ENCODE measurements around the gene PLA2G5.

DNA sequence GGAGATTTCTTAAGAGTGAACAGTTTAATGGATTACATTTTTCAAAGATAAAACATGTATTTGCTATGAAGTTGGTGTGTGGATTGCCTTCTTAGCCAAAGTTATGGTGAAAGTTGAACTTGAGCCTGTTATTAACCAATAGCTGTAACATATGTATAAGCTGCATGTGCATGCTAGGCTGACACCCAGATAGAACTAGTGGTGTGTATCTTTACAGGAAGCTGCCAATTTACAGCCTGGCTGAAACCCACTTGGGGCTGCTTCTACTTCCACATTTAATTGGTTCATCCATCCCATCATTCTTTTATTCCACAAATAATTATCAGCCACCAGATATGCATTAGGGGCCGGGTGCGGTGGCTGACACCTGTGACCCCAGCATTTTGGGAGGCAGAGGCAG lies 3.3 kb downstream of the PLA2G5 start:
- TF ChIP-seq TARDBP (IDR thresholded peaks at IDR 0.05) (no peak), ARNT (IDR thresholded peaks at IDR 0.05) (no peak), FOXM1 (IDR thresholded peaks at IDR 0.05; ENCODE audit: borderline replicate concordance) (no peak), FOXA1 (IDR thresholded peaks at IDR 0.05) (no peak), HDGF (IDR thresholded peaks at IDR 0.05; ENCODE audit: borderline replicate concordance) (no peak), ELF4 (IDR thresholded peaks at IDR 0.05) (no peak), SUZ12 (IDR thresholded peaks at IDR 0.05) (no peak), CTBP1 (IDR thresholded peaks at IDR 0.05; ENCODE audit: borderline replicate concordance) (no peak), SP1 (IDR thresholded peaks at IDR 0.05) (no peak), BHLHE40 (IDR thresholded peaks at IDR 0.05; ENCODE audit: borderline replicate concordance) (no peak), LEF1 (IDR thresholded peaks at IDR 0.05; ENCODE audit: borderline replicate concordance) (no peak), FOXK2 (IDR thresholded peaks at IDR 0.05) (no peak), ZNF384 (IDR thresholded peaks at IDR 0.05) (no peak), NFRKB (IDR thresholded peaks at IDR 0.05) (no peak)
